ENCODE data around the gene TEX19.

- no peak for TF ChIP-seq CTCF (IDR thresholded peaks at IDR 0.05; ENCODE audit: insufficient read depth, low read length)
- no peak for TF ChIP-seq POLR2AphosphoS5 (IDR thresholded peaks at IDR 0.05; ENCODE audit: low read depth)
- no peak for TF ChIP-seq REST (IDR thresholded peaks at IDR 0.05; ENCODE audit: insufficient replicate concordance, low read depth)
- no peak for TF ChIP-seq GABPA (IDR thresholded peaks at IDR 0.05; ENCODE audit: low read depth)
These were observed 1.7 kb upstream of the TEX19 start for GRCh38 chr17:82357394-82357793.

Measured in HL-60 (cell line).